Transverse colon (tissue), 4 donors: ENCODE measurements around the gene SPOCK2. TPM values are rescaled to one million over a fixed set of nuclear protein-coding genes. Genes with fewer than 3 reads are reported as not detected.

ENCODE experiments used
- DNase-seq: peaks from one replicate; pipeline ENCODE4 v3.0.0-alpha.2; 2019
- H3K27ac ChIP-seq, 4 donors: fragments of 200-600 bp; sonication (generic); 2 replicates each; pipeline ENCODE4 v1.5.1; 2016 to 2018; ENCODE audit warnings: inconsistent platforms in 4 of 4
- H3K27me3 ChIP-seq: fragments of 200-600 bp; sonication (generic); 2 replicates; pipeline ENCODE4 v1.5.1; 2017; ENCODE audit warnings: inconsistent platforms
- H3K36me3 ChIP-seq, 4 donors: fragments of 200-600 bp; sonication (generic); 2 replicates each; pipeline ENCODE4 v1.5.1; 2017 to 2019; ENCODE audit warnings: inconsistent platforms in 4 of 4
- H3K4me1 ChIP-seq, 4 donors: fragments of 200-600 bp; sonication (generic); 2 replicates each; pipeline ENCODE4 v1.5.1; 2017 to 2020; ENCODE audit warnings: inconsistent platforms in 4 of 4
- H3K4me3 ChIP-seq, 4 donors: fragments of 200-600 bp; sonication (generic); 1 replicate in 1 of 4; 2 replicates in 3 of 4; pipeline versions ENCODE4 v1.5.1 to v1.6.1; 2017 to 2019; ENCODE audit warnings: inconsistent platforms in 4 of 4
- H3K9me3 ChIP-seq, 2 donors: fragments of 200-600 bp; sonication (generic); 2 replicates each; pipeline ENCODE4 v1.5.1; 2017 to 2019; ENCODE audit warnings: inconsistent platforms in 2 of 2
- CTCF ChIP-seq, 5 experiments: fragments of 200-600 bp in 3 of 5; fragments of 450-650 bp in 2 of 5; sonication (generic) in 3 of 5; IDR thresholded peaks; 1 replicate in 2 of 5; 2 replicates in 3 of 5; pipeline ENCODE4 v1.5.1; 2016 to 2017; ENCODE audit warnings: antibody characterized with exemption in 5 of 5, inconsistent platforms in 3 of 5, mild to moderate bottlenecking in 2 of 5, moderate library complexity in 1 of 5
- EP300 ChIP-seq: sonication (generic); formaldehyde crosslinking; IDR thresholded peaks from one replicate; pipeline ENCODE4 v1.6.1; 2017; ENCODE audit warnings: antibody characterized with exemption, low read depth
- POLR2A ChIP-seq: fragments of 450-650 bp; IDR thresholded peaks from one replicate; pipeline ENCODE4 v1.6.1; 2016; ENCODE audit warnings: antibody characterized with exemption, mild to moderate bottlenecking, moderate library complexity
- POLR2AphosphoS5 ChIP-seq, 3 donors: sonication (generic); formaldehyde crosslinking; IDR thresholded peaks; one replicate each; pipeline ENCODE4 v1.6.1; 2016; ENCODE audit warnings: antibody characterized with exemption in 3 of 3
- WGBS, 2 donors: methylation state at CpG; one replicate each; pipeline ENCODE4 v1.1.5; 2018; ENCODE audit warnings: low coverage in 1 of 2; 5-methylcytosine and 5-hydroxymethylcytosine counted together
- in situ Hi-C, 4 donors: fragments of 200-750 bp; cut with MboI; loops; one replicate each; pipeline versions ENCODE4 v1.15.0 to v1.15.1; 2017; ENCODE audit warnings: low sequenced_read_pairs in 3 of 4, low pct_ligation_motif_present in 1 of 4, low pct_unique_long_range_greater_than_20kb in 1 of 4
- intact Hi-C: fragments of 100-400 bp; cut with DNase I; formaldehyde crosslinking; loops from one replicate; pipeline ENCODE4 v1.15.1; 2023; ENCODE audit warnings: low total_unique reads
- total RNA-seq, 4 donors: library from RNA; depleted of rRNA; stranded (reverse); fragments of >200 nt; gene quantifications; one replicate each; pipeline ENCODE4 v1.1.0, GENCODE V29; 2016

The SPOCK2 gene
- total RNA-seq, 4 donors from 2014 or later, result 6.0 to 24.7 (median 9.3) TPM

DNA sequence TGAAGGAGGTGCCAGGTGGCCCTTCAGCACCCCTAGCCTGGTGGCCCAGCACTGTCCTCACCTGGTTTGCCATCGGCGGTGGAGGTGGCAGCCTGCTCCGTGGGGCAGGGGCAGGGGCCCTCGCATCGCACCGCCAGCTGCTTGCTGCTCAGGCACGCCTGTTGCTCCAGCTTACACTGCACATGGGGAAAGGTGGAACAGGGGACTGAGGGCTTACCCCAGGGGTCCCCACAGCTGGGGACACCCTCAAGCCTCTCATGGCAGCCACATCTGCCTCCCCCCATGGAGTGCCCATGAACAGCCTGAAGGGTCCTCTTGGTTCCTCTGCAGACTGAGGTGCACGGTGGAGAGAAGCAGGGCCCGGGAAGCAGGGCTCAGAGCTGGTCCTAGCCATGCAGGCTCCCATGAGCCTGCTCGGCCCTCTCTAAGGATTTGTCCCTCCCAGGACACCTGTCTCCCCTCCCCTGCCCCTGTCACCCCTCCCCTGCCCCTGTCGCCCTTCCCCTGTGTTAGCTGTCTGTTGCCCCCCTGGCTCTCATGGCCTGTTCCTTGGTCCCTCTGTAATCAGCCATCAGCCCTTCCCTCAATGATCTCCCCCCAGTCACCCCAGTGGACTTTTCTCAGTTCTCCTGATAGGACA lies 20.1 kb downstream of the SPOCK2 start:
- Histone ChIP-seq H3K9me3 (no peaks in the 10 kb centered on the region), H3K4me1 (peaks cover 0 to 6% (median 2%) of the 10 kb centered on the region in 4 donors), H3K27me3 (no peaks in the 10 kb centered on the region), H3K27ac (no peak overlapping the region), H3K36me3 (no peaks in the 10 kb centered on the region), H3K4me3 (no peak overlapping the region)
- no peak for TF ChIP-seq POLR2AphosphoS5 (IDR thresholded peaks at IDR 0.05)
- no peak for TF ChIP-seq POLR2A
- TF ChIP-seq CTCF (IDR thresholded peaks at IDR 0.05), result no peak
- no peak for TF ChIP-seq EP300
- WGBS, 2 donors, result 98% methylated on average over 10 of the region's 11 CpGs; no CpG with 5 or more reads in 1 of the 2 donors
- intact Hi-C loops, result no loop called here
- DNase-seq, result no peak
- in situ Hi-C loops, result loop anchor here in 2 of 4 donors (25.0 kb wide), 1 partner anchor 269 kb away; no protein-coding TSS in a partner anchor

GRCh38 chr10:72067463-72068125 lies 20.8 kb downstream of the SPOCK2 start:
- WGBS, 2 donors, result 81% methylated on average over 13 of the region's 13 CpGs; no CpG with 5 or more reads in 1 of the 2 donors

DNA sequence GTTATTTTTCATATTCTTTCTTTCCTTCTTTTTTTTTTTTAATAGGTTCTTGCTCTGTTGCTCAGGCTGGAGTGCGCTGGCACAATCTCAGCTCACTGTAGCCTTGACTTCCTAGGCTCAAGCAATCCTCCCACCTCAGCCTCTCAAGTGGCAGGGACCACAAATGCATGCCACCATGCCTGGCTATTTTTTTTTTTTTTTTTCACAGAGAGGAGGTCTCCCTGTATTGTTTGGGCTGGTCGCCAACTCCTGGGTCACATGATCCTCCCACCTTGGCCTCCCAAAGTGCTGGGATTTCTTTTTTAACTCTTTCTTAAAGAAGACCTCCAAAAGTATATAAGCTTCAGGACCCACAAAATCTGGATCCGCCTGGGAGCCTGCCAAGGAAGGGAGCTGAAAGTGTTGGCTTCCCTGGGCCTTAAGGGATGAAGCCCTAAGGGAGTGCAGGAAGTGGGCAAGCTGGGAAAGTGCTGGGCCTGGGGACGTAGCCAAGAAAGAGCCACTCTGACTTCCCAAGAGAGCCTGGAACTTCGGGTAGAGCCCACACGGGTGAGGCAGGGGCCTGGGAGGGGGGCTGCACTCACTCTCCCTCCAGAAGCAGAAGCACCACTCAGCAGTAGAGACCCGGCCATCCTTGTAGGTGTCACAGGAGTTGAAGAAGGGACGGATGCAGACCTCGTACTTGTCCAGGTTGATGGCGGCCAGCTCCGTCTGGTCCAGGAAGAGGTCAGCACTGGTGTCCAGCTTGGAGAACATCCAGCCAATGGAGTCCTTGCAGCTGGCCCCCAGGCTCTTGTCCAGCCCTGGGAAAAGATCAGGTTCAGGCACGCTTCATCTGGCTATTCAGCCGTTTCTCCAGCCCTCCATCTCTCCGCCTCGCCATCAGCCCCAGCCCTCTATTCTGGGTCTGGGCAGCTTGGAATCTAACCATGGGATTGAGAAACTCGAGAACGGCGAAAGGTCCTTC lies 21.8 kb downstream of the SPOCK2 start:
- no peak for TF ChIP-seq POLR2A
- TF ChIP-seq CTCF (IDR thresholded peaks at IDR 0.05), result no peak
- TF ChIP-seq POLR2AphosphoS5 (IDR thresholded peaks at IDR 0.05), result no peak
- no peak for TF ChIP-seq EP300
- no peak for DNase-seq
- Histone ChIP-seq H3K27ac (no peak overlapping the region), H3K27me3 (no peaks in the 10 kb centered on the region), H3K4me1 (peaks cover 0 to 6% (median 2%) of the 10 kb centered on the region in 4 donors), H3K36me3 (no peaks in the 10 kb centered on the region), H3K4me3 (no peak overlapping the region), H3K9me3 (no peaks in the 10 kb centered on the region)
- intact Hi-C loops (no loop called here), in situ Hi-C loops (loop anchor here in 2 of 4 donors (25.0 kb wide), 1 partner anchor 271 kb away; no protein-coding TSS in a partner anchor)
- WGBS, 2 donors, result 78 to 86% methylated on average over 10 to 18 of the region's 18 CpGs

More at GRCh38 chr10:72067463-72068125, 20.8 kb downstream of the SPOCK2 start:
- in situ Hi-C loops (loop anchor here in 2 of 4 donors (25.0 kb wide), 1 partner anchor 270 kb away; no protein-coding TSS in a partner anchor), intact Hi-C loops (no loop called here)
- no peaks in the 10 kb centered on the region for H3K27me3 ChIP-seq
- no peaks in the 10 kb centered on the region for H3K9me3 ChIP-seq
- DNase-seq, result no peak
- H3K36me3 ChIP-seq, result no peaks in the 10 kb centered on the region
- no peak for TF ChIP-seq POLR2AphosphoS5 (IDR thresholded peaks at IDR 0.05)
- no peak for TF ChIP-seq POLR2A
- no peak for TF ChIP-seq EP300
- no peak for TF ChIP-seq CTCF (IDR thresholded peaks at IDR 0.05)
- H3K4me1 ChIP-seq, result peaks cover 0 to 6% (median 2%) of the 10 kb centered on the region in 4 donors
- no peak overlapping the region for H3K4me3 ChIP-seq
- H3K27ac ChIP-seq, result no peak overlapping the region
